Parathyroid adenoma (tissue), 2 donors: Measurements from ENCODE around the gene MRGPRF.
"Not testable (repeated sequence)": the region's sequence is repeated elsewhere in the genome, so short reads cannot be mapped to it uniquely, and the experiment has no call there.

Experiments used
- H2AFZ ChIP-seq: fragments of 300-600 bp; sonication (generic); one replicate; pipeline ENCODE4 v1.7.0; 2017; ENCODE audit warnings: antibody characterized with exemption, mild to moderate bottlenecking
- H3K27ac ChIP-seq: fragments of 300-600 bp; sonication (generic); one replicate; pipeline ENCODE4 v1.7.0; 2017
- H3K27me3 ChIP-seq: fragments of 300-600 bp; sonication (generic); one replicate; pipeline ENCODE4 v1.7.0; 2017; ENCODE audit warnings: low read length; ENCODE audit not compliant: control insufficient read depth, insufficient read depth
- H3K36me3 ChIP-seq: fragments of 300-600 bp; sonication (generic); one replicate; pipeline ENCODE4 v1.7.0; 2017; ENCODE audit warnings: low read length; ENCODE audit not compliant: control insufficient read depth, insufficient read depth
- H3K4me1 ChIP-seq: fragments of 300-600 bp; sonication (generic); one replicate; pipeline ENCODE4 v1.7.0; 2017; ENCODE audit warnings: control low read depth
- H3K4me2 ChIP-seq: fragments of 300-600 bp; sonication (generic); one replicate; pipeline ENCODE4 v1.7.0; 2017; ENCODE audit warnings: low read length
- H3K4me3 ChIP-seq: fragments of 300-600 bp; sonication (generic); one replicate; pipeline ENCODE4 v1.7.0; 2017; ENCODE audit warnings: low read depth, low read length
- H3K79me2 ChIP-seq: fragments of 300-600 bp; sonication (generic); one replicate; pipeline ENCODE4 v1.7.0; 2017; ENCODE audit warnings: control low read depth
- H3K9ac ChIP-seq: fragments of 300-600 bp; sonication (generic); one replicate; pipeline ENCODE4 v1.7.0; 2017; ENCODE audit warnings: mild to moderate bottlenecking
- H3K9me3 ChIP-seq: fragments of 300-600 bp; sonication (generic); one replicate; pipeline ENCODE4 v1.7.0; 2017; ENCODE audit warnings: low read length; ENCODE audit not compliant: control insufficient read depth
- CTCF ChIP-seq: fragments of 300-600 bp; sonication (generic); IDR thresholded peaks from one replicate; pipeline ENCODE4 v1.7.0; 2017; ENCODE audit warnings: antibody characterized with exemption, mild to moderate bottlenecking
- donor health status: primary hyperparathyroidism.

MRGPRF gene

GRCh38 chr11:68976095-68976494 is 37.0 kb downstream of the MRGPRF start:
- no peak overlapping the region for H2AFZ ChIP-seq
- no peak overlapping the region for H3K4me3 ChIP-seq
- no peak overlapping the region for H3K9ac ChIP-seq
- H3K27ac ChIP-seq: no peak overlapping the region
- H3K27me3 ChIP-seq: no peaks in the 10 kb centered on the region
- H3K9me3 ChIP-seq: no peaks in the 10 kb centered on the region
- no peaks in the 10 kb centered on the region for H3K79me2 ChIP-seq
- H3K4me1 ChIP-seq: no peaks in the 10 kb centered on the region
- no peak overlapping the region for H3K4me2 ChIP-seq
- no peaks in the 10 kb centered on the region for H3K36me3 ChIP-seq
- TF ChIP-seq CTCF: no peak

- H3K27ac ChIP-seq: no peak overlapping the region
- no peaks in the 10 kb centered on the region for H3K36me3 ChIP-seq
- H3K4me1 ChIP-seq: no peaks in the 10 kb centered on the region
- H3K79me2 ChIP-seq: no peaks in the 10 kb centered on the region
- TF ChIP-seq CTCF: no peak
- H2AFZ ChIP-seq: no peak overlapping the region
- H3K4me3 ChIP-seq: no peak overlapping the region
- H3K9ac ChIP-seq: no peak overlapping the region
- no peak overlapping the region for H3K4me2 ChIP-seq
- no peaks in the 10 kb centered on the region for H3K27me3 ChIP-seq
- no peaks in the 10 kb centered on the region for H3K9me3 ChIP-seq
Measured at GRCh38 chr11:68974421-68975194, 38.4 kb downstream of the MRGPRF start.

- not testable (repeated sequence) for H3K36me3 ChIP-seq, H3K4me3 ChIP-seq, H3K4me1 ChIP-seq, H3K4me2 ChIP-seq, H3K27me3 ChIP-seq, H3K27ac ChIP-seq, H3K9me3 ChIP-seq, H2AFZ ChIP-seq, H3K79me2 ChIP-seq, H3K9ac ChIP-seq
Measured at GRCh38 chr11:68973706-68974105, 39.3 kb downstream of the MRGPRF start.

- Histone ChIP-seq H3K27me3 (no peaks in the 10 kb centered on the region), H3K9me3 (no peaks in the 10 kb centered on the region)
- no peak for TF ChIP-seq CTCF
Measured at GRCh38 chr11:68973219-68973618, 39.8 kb downstream of the MRGPRF start.

GRCh38 chr11:68970921-68971636 is 42.0 kb downstream of the MRGPRF start:
- no peak overlapping the region for H3K9ac ChIP-seq
- H3K79me2 ChIP-seq: no peaks in the 10 kb centered on the region
- no peak overlapping the region for H2AFZ ChIP-seq
- no peak overlapping the region for H3K27ac ChIP-seq
- H3K4me2 ChIP-seq: no peak overlapping the region
- H3K9me3 ChIP-seq: no peaks in the 10 kb centered on the region
- TF ChIP-seq CTCF: no peak
- H3K27me3 ChIP-seq: no peaks in the 10 kb centered on the region
- no peaks in the 10 kb centered on the region for H3K36me3 ChIP-seq
- no peaks in the 10 kb centered on the region for H3K4me1 ChIP-seq
- H3K4me3 ChIP-seq: no peak overlapping the region

More at GRCh38 chr11:68973219-68973618, 39.8 kb downstream of the MRGPRF start:
- Histone ChIP-seq H3K27ac (no peak overlapping the region), H3K4me2 (no peak overlapping the region), H3K4me1 (no peaks in the 10 kb centered on the region), H3K4me3 (no peak overlapping the region), H3K9ac (no peak overlapping the region), H3K36me3 (no peaks in the 10 kb centered on the region), H3K79me2 (no peaks in the 10 kb centered on the region), H2AFZ (no peak overlapping the region)
